HG03135 (cell line): Measurements from ENCODE around the gene ZRANB2.

Experiments used
- ATAC-seq: cut with Tn5 transposase; IDR thresholded peaks from one replicate; pipeline ENCODE4 v1.9.1; 2021; ENCODE audit warnings: mild to moderate bottlenecking, moderate library complexity; ENCODE audit not compliant: unreplicated experiment

Gene ZRANB2

GRCh38 chr1:71071720-71072119 lies 9.1 kb downstream of the ZRANB2 start:
- ATAC-seq: no peak

DNA sequence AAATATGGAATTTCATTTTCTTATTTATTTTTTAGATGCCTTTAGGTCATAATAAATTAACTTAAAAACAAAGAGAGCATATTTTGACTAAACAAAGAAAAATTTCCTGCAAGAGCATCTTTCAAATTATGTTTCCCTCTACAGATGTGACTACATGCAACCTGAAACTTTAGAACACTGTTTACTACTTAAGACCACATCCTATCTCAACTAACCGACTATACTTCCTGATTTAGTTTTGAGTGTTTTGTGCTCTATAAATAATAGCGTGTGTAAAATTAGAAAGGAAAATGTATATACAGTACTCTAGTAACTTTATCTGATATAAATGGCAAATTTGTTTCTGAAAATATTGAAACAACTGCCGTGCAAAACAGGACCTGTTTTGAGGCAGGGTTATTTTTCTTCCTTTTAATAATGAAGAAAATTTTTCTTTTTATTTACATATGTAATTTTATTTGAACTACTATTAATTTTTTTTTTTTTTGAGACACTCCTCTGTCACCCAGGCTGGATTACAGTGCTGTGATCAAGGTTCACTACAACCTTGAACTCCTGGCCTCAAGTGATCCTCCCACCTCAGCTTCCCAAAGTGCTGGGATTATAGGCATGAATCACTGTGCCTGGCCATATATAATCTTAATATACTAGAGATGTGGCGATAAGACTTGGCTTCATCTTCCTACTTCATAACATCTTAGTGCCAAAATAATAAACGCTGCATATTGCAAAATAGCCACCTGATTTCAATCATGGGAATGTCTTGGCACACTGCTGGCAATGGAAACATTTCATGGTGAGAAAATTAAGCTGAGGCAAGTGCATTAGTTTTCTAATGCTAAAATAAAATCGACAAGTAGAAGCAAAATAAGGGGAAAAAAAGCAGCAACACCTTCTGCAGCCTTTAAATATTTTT lies 12.3 kb downstream of the ZRANB2 start:
- peak; percentile 73 for ATAC-seq

DNA sequence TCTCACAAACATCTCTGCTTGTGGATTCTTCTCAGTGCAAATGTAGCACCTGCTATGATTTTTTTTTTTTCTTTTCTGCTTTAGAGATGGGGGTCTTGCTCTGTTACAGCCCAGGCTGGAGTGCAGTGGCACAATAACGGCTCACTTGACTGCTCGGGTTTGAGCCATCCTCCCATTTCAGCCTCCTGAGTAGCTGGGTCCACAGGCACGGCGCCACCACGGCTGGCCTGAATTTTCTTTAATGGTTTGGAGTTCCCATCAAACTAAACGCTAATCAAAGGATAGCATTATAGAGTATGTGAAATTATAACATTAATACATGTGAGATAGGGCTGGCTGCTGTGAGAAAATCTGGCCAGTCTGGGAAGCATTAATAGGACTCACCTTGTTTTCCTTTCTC lies 26.0 kb downstream of the ZRANB2 start:
- ATAC-seq: no peak

DNA sequence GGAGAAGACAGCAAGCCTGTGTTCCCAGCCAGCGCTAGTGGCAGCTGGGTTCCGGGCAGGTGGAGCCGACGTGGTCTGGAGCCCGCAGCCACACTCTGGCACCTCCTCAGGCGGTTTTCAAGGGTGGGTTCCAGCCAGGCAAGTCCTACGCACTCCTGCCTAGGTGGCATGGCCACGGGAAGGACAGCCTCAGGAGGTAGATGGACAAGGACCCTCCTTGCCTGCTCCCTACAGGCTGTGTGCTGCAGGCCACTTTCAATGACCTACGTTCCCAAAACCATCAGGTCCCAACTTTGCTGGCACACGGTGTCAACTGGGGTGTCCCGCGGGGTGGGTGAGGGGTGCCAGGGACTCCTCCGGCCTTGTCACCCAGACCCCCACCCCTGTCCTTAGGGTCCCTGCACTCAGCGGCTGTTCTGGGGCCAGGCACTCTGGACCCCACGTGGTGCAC lies 26.5 kb downstream of the ZRANB2 start:
- ATAC-seq: no peak

- ATAC-seq: no peak
Measured at GRCh38 chr1:71053758-71054157, 27.1 kb downstream of the ZRANB2 start.

- no peak for ATAC-seq
Measured at GRCh38 chr1:71053146-71053545, 27.7 kb downstream of the ZRANB2 start.

DNA sequence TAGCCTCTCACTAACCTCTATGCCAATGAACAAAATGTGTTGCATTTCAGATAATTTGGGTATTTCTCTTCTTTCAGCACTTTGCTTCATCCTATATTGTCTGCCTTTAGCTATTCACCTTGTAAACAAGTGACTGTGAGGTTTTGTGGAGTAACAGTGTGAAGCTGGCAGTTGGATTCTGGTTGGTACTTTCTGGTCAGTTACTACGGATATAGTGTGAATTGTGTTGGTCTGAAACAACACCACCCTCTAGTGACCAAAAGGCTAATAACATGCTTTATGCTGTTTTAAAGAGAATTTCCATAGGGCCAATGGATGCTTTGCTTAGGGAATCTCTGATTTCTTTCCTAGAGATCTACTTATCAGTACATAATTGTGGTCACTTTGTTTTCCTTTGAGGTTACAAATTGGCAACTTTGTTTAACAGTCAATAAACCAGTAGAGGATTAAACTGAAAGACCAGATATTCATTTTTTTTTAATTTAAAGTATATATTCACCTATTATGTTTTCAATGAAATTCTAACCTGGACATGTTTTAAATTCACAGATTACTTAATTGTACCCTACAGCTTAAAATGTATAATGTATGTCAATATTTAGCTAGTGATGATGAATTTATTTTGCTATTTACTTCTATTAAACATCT lies 30.8 kb downstream of the ZRANB2 start:
- ATAC-seq: peak; percentile 63

DNA sequence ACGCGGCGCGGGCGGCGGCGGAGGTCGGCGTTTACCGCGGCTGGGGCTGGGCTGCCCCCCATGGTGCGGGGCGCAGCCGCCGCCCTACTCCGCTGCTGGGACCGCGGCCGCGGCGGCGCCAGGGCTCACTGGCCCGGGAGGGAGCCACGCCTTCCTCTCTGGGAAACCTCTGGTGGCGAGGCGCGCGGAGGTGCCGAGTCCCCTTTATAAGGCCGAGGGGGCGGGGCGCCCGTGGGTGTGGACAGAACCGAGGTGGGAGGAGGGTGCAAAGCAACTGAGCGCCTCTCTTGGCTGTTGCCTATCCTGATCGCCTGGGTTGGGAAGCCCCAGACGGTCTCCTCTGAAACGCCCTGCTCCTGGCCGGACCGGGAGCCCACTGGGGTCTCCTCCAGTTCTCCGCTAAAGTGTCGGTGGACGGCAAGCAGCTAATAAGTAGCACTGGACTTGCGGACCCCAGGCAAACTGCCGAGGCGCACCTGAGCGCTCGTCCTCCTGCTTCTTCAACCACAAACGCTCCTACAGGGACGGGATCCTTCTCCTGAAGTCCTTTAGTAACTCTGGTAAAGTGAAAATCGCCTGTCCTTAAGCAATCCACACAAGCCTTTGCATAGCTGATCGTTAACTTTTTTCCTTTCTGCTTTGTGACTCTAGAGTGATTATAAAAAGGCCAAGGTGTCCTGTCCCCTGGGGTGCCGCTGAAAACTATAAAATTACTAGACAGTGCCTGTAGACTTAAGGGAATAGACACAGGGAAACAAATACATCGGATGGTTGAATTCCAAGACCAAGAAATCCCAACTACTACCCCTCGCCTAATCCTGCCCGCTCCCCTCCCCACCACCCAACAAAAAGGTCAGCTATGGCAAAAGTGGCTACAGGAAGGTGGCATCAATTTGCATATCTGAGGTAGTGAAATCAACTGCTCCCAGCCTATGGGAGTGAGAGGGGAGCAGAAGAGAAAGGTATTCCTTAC lies 32.9 kb downstream of the ZRANB2 start, which contains the start of gene PTGER3:
TSS of gene PTGER3 (minus strand) at position 182 of the 973 bp plus-strand sequence. CDS start 239 bp downstream, outside the sequence.
- peak; percentile 45 for ATAC-seq

DNA sequence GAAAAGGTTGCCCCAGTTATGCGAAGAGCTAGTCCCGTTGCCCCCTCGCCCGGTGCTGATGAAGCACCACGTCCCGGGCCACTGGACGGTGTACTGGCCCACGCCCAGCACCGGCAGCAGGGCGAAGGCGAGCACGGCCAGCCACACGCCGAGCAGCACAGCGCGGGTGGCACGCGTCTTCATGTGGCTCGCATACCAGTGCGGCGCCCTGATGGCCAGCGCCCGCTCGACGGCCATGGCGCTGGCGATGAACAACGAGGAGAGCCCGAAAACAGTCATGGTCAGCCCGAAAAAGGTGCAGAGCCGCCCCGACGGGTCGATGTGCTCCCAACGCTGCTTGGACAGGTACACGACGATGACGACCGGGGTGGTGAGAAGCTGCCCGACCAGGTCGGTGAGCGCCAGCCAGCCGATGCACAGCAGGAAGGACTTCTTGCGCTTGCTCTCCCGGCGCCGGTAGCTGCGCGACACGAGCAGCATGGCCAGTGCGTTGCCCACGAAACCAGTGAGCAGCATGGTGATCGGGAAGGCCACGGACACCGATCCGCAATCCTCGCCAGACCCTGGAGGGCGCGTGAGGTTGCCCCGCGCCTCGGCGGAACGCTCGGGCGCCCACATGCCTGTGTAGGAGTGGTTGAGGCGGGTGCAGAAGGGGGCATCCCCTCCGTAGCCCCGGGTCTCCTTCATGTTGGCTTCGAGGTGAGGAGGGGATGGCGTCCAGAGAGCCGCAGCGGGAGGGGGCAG lies 33.8 kb downstream of the ZRANB2 start:
- peak; percentile 25 for ATAC-seq

DNA sequence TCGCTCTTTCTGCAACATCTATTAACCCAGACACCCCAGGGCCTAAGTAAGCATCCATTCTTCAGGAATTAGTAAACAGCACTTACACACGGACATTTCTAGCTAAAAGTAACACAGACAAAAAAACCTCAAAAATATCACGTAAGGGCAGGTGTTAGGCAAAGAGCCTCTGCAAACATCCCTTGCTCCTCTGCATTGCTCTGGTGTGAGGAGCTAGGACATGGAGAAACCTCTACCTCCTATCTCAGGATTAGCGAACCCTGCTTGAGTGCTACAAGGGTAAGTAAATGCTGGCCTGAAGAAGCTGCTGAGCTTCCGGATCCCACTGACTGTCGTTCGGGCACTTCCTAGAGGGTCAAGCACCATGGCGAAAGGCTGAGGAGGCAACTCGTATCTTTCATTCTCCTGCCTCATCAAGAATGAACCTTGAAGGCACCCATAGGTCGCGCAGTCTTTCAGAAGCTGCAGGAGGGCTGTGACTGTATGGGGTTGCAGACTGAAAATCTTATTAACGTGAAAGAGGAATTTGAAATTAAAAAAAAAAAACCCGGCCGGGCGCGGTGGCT lies 35.3 kb downstream of the ZRANB2 start:
- ATAC-seq: no peak

GRCh38 chr1:71044833-71045232 lies 36.0 kb downstream of the ZRANB2 start:
- no peak for ATAC-seq

DNA sequence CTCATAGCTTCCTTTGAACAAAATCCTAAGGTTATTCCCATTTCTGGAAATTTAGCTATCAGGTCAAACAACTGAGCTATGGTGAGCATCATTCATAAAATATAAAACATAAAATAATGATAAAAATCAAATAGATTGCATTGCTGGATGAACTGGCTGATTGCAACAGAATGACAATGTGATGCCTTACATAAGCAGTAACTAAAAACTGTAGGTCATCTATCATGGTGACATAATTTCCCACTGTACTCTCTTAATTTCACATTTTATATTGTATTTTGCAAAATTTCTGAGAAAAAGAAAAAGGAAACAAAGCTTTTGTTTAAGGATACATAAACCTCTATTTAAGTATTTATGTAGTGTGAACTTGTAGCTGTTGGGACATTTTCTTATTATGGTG lies 37.8 kb downstream of the ZRANB2 start:
- no peak for ATAC-seq

DNA sequence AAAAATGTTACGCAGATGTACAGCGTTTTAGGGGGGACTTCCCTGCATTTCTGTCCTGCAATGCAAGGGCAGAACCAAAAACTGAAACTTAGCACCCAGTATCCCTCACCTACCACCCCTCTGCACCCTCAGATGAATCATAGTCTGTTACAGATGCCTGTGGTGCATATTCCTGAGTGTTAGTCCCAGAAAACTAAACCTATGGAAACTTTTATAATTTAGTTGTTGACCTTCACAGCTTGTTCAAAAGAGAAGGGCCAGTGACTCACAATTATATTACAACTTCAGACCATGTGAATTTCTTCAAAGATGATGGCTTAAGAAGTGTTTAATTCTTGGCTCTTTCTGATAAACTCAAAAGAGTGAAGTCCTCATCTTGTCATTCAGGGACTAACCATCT lies 39.0 kb downstream of the ZRANB2 start:
- no peak for ATAC-seq

DNA sequence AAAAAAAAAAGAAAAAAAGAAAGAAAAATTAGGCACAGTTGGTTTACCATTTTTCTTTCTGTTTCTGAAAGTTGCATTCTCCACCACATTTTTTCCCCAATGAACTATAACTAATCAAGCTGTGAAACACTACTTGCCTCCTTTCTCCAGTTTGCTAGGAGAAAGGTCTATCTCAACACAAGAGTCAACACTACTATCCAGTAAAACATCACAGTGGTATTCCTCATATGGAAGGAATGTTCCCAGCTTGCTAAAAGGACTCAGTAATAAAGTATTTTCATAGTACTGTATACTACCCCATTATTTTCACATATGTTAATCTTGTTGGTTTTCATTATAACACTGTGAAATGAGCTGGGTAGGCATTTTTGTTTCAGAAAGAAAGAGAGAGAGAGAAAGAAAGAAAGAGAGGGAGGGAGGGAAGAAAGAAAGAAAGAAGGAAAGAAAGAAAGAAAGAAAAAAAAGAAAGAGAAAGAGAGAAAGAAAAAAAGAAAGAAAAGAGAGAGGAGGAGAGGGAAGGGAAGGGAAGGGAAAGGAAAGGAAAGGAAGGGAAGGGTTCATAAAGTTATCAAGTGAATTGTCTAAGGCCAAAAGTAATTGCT lies 41.1 kb downstream of the ZRANB2 start:
- no peak for ATAC-seq

DNA sequence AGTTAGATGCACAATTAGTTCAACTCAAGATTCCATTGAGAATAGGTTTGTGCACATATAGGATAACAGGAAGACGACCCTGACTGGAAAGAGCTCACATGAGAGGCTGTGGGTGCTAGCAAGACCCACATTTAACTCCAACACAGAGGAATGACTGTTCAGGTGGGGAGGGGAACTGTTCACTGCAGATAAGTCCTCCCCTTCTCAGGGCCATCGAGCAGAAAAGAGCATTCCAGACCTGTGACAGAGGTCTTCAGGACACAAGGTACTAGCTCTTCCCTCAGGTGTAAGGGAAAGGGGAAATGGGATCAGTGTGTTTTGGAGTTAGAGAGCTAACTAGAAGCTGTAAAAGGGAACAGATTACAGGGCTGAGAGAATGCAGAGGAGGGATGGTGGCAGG lies 41.9 kb downstream of the ZRANB2 start:
- no peak for ATAC-seq

DNA sequence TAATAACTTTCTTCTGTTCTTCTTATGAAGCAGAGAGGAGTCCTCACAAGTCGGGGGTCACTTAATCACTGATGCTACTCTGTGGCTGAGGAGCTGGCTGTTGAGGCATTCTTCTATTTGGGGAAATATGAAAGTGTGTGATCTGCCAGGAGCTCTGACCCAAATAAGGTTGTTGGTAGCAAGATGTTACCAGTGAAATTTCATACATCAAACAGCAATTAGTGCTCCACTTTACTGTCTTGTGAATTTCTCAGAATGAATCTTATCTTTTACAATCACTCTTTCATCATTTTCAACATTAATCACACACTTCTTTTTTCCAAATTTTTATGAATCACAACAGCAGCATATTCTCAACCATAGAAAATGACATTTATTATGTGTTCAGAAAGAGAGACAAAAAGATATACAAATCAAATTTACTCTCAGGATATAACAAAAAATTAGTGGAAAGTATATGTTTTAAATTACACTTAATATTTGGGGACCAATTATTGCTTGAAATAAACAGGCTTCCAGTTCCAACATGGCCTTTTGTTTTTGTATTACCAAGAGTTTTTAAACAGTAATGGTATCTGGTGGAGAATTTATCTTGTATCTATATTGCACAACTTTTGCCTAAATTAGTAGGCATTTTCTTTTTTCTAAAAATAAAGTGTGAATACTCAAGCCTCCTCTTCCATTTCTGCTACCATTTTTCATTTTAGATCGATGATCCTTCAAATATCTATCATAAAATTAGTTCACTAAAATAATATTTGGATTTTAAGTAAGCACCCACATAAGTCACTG lies 42.8 kb downstream of the ZRANB2 start:
- no peak for ATAC-seq

DNA sequence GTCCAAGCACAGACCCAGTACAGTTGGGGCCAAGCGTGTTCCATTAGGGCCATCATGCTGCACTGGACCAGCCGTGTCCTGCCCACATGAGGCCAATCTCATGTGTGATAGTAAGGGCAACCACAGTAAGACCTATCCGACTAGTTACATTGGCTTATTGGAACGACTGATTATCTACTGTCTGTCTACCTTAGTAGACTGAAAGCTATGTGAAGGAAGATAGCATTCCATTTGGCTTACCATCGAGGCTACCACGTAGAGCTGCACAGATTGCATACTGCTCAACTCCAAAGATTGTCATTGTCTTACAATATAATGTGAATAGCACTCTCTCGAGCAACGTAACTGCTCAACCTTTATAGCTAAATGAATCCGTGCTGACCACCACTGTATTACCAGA lies 43.8 kb downstream of the ZRANB2 start:
- ATAC-seq: no peak

GRCh38 chr1:71033136-71033535 lies 47.7 kb downstream of the ZRANB2 start:
- no peak for ATAC-seq

DNA sequence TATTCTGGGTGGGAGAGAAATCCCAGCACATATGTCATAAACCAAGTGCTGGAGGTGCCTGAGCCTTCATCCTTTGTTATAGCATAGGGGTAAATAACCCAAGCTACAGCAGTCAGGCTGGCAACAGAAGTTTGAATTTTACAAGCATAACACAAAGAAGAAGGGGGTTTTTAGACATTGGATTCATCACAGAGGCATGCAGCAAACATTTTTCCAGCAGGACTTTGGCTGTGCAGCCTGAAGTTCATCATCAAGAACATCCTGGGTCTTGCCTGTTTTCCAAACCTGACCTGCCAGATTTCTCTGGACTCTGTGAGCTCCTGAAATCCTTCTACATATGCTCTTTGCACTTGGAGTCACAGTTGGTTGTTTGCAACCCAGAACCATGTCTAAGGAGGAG lies 49.4 kb downstream of the ZRANB2 start:
- no peak for ATAC-seq
